GM10248 (cell line): ENCODE data around the gene KRTAP10-8.
"Not testable (repeated sequence)": the region's sequence is repeated elsewhere in the genome, so short reads cannot be mapped to it uniquely, and the experiment has no call there.

Experiments used
- CTCF ChIA-PET: fragments of 300-600 bp; sonication (Branson Sonifier 250); formaldehyde crosslinking; extraction: SDS; loops from one replicate; lab custom pipeline; 2021; ENCODE audit warnings: antibody characterized with exemption; lab: Yijun Ruan, JAX
- POLR2A ChIA-PET: fragments of 350-650 bp; sonication (Branson Sonifier 250); formaldehyde crosslinking; extraction: SDS; loops from one replicate; lab custom pipeline; 2020; ENCODE audit warnings: antibody characterized with exemption; lab: Yijun Ruan, JAX
- DNase-seq: peaks from one replicate; pipeline ENCODE4 v3.0.0; 2012; ENCODE audit errors: extremely low spot score
- CTCF ChIP-seq: IDR thresholded peaks from 2 replicates; pipeline ENCODE4 v1.5.1; 2012; ENCODE audit warnings: mild to moderate bottlenecking, low read depth; ENCODE audit errors: extremely low read depth, missing control alignments, control extremely low read depth

KRTAP10-8 gene

GRCh38 chr21:44589586-44590305, 22.1 kb upstream of the KRTAP10-8 start:
- ChIA-PET CTCF (no interaction called here), POLR2A (no interaction called here)
- DNase-seq, result no peak
- TF ChIP-seq CTCF, result no peak

GRCh38 chr21:44590311-44590721, 21.6 kb upstream of the KRTAP10-8 start:
- DNase-seq, result no peak
- ChIA-PET CTCF (no interaction called here), POLR2A (no interaction called here)
- no peak for TF ChIP-seq CTCF

GRCh38 chr21:44590897-44591800, 20.7 kb upstream of the KRTAP10-8 start:
- DNase-seq, POLR2A ChIA-PET, CTCF ChIA-PET: not testable (repeated sequence)

GRCh38 chr21:44591801-44592130, 20.1 kb upstream of the KRTAP10-8 start:
- CTCF ChIA-PET, POLR2A ChIA-PET: not testable (repeated sequence)

GRCh38 chr21:44592446-44593311, 19.2 kb upstream of the KRTAP10-8 start, which contains the start of gene KRTAP10-6:
KRTAP10-6 (minus strand) TSS chr21:44592505; CDS start chr21:44592484, 21 bp downstream.
- POLR2A ChIA-PET, result no interaction called here
- CTCF ChIA-PET, result no interaction called here
- no peak for TF ChIP-seq CTCF
- DNase-seq, result no peak

More at GRCh38 chr21:44591801-44592130, 20.1 kb upstream of the KRTAP10-8 start:
- not testable (repeated sequence) for DNase-seq

- DNase-seq, result no peak
- CTCF ChIA-PET, result no interaction called here
- no peak for TF ChIP-seq CTCF
- POLR2A ChIA-PET, result no interaction called here
Measured at GRCh38 chr21:44593598-44594405, 18.1 kb upstream of the KRTAP10-8 start.
